ENCODE results near the gene SPACA9.

GRCh38 chr9:132896264-132896663 is 17.6 kb downstream of the SPACA9 start:
- TF ChIP-seq CTCF (IDR thresholded peaks at IDR 0.05; ENCODE audit: insufficient read depth, low read depth, low read length) (no peak), EZH2 (IDR thresholded peaks at IDR 0.05; ENCODE audit: insufficient read depth, low read length) (no peak)
